ENCODE measurements around the gene COL6A6.
A peak's percentile ranks its signal among the peaks of the same experiment; 100 is the strongest.

GRCh38 chr3:130480736-130481135 lies 36.2 kb upstream of the COL6A6 start:
- peak in 1 of 5 experiments; percentile 13 for TF ChIP-seq CTCF (IDR thresholded peaks at IDR 0.05)
- TF ChIP-seq POLR2A (IDR thresholded peaks at IDR 0.05) = no peak
